HEK293 (cell line): Measurements from ENCODE around the gene TOR2A.

ENCODE experiments used
- CTCF ChIA-PET: fragments of 350-600 bp; formaldehyde crosslinking; extraction: SDS; loops from one replicate; lab custom pipeline; 2021; ENCODE audit warnings: antibody characterized with exemption; lab: Yijun Ruan, JAX
- POLR2A ChIA-PET: fragments of 300-600 bp; formaldehyde crosslinking; extraction: SDS; loops from one replicate; lab custom pipeline; 2020; ENCODE audit warnings: antibody characterized with exemption, inconsistent platforms; lab: Yijun Ruan, JAX
- H3K27ac ChIP-seq: fragments of 200-500 bp; sonication (Bioruptor generic); 2 replicates; pipeline ENCODE4 v1.5.1; 2014; ENCODE audit warnings: low read depth, low read length, control low read depth, inconsistent platforms; ENCODE audit errors: extremely low read depth
- H3K36me3 ChIP-seq, 2 experiments: fragments of 200-500 bp in 1 of 2; sonication (Bioruptor generic) in 1 of 2; 1 replicate in 1 of 2; 2 replicates in 1 of 2; pipeline ENCODE4 v1.5.1; 2014 to 2017; ENCODE audit warnings: inconsistent platforms in 2 of 2, low read length in 2 of 2; ENCODE audit not compliant: control insufficient read depth in 2 of 2, insufficient read depth in 1 of 2
- H3K4me1 ChIP-seq: fragments of 200-500 bp; sonication (Bioruptor generic); 2 replicates; pipeline ENCODE4 v1.5.1; 2014; ENCODE audit warnings: mild to moderate bottlenecking, low read length, inconsistent platforms; ENCODE audit not compliant: control insufficient read depth, insufficient read depth
- H3K4me3 ChIP-seq: 2 replicates; pipeline ENCODE4 v1.5.1; 2011; ENCODE audit warnings: low read depth, mild to moderate bottlenecking, control low read depth, low read length, moderate library complexity
- H3K9me3 ChIP-seq: fragments of 200-500 bp; sonication (Bioruptor generic); 2 replicates; pipeline ENCODE4 v1.5.1; 2014; ENCODE audit warnings: low read depth, low read length, inconsistent platforms; ENCODE audit not compliant: control insufficient read depth, insufficient read depth
- FEZF1 ChIP-seq: fragments of 450-650 bp; formaldehyde crosslinking; IDR thresholded peaks from 2 replicates; pipeline ENCODE4 v1.5.1; 2016; ENCODE audit warnings: missing biosample characterization, missing genetic modification characterization
- KLF10 ChIP-seq: fragments of 450-650 bp; IDR thresholded peaks from 2 replicates; pipeline ENCODE4 v1.5.1; 2018; ENCODE audit warnings: missing biosample characterization, mild to moderate bottlenecking, missing genetic modification characterization
- SETDB1 ChIP-seq: IDR thresholded peaks from one replicate; pipeline ENCODE4 v1.6.1; 2017; ENCODE audit warnings: mild to moderate bottlenecking, low read length, moderate library complexity, mixed read lengths; ENCODE audit not compliant: insufficient read length
- SP2 ChIP-seq: fragments of 450-650 bp; formaldehyde crosslinking; IDR thresholded peaks from 2 replicates; pipeline ENCODE4 v1.5.1; 2016; ENCODE audit warnings: missing biosample characterization, missing genetic modification characterization
- TCF7L2 ChIP-seq: IDR thresholded peaks from 2 replicates; pipeline ENCODE4 v1.6.1; 2011; ENCODE audit warnings: low read depth, mild to moderate bottlenecking, inconsistent platforms, low read length, moderate library complexity, borderline replicate concordance
- ZNF155 ChIP-seq: fragments of 450-650 bp; formaldehyde crosslinking; IDR thresholded peaks from 2 replicates; pipeline ENCODE4 v1.5.1; 2016; ENCODE audit warnings: missing biosample characterization, missing genetic modification characterization
- ZNF18 ChIP-seq: fragments of 450-650 bp; formaldehyde crosslinking; IDR thresholded peaks from 2 replicates; pipeline ENCODE4 v1.5.1; 2016; ENCODE audit warnings: missing biosample characterization, missing genetic modification characterization
- ZNF248 ChIP-seq: fragments of 450-650 bp; formaldehyde crosslinking; IDR thresholded peaks from 2 replicates; pipeline ENCODE4 v1.5.1; 2017; ENCODE audit warnings: missing biosample characterization, missing genetic modification characterization
- ZNF302 ChIP-seq: fragments of 450-650 bp; formaldehyde crosslinking; IDR thresholded peaks from 2 replicates; pipeline ENCODE4 v1.5.1; 2016; ENCODE audit warnings: missing biosample characterization, missing genetic modification characterization, low read depth
- ZNF391 ChIP-seq: fragments of 450-650 bp; formaldehyde crosslinking; IDR thresholded peaks from 2 replicates; pipeline ENCODE4 v1.5.1; 2016; ENCODE audit warnings: low read depth, missing biosample characterization, missing genetic modification characterization, borderline replicate concordance
- ZNF426 ChIP-seq: fragments of 450-650 bp; formaldehyde crosslinking; IDR thresholded peaks from 2 replicates; pipeline ENCODE4 v1.5.1; 2017; ENCODE audit warnings: missing biosample characterization, missing genetic modification characterization, mild to moderate bottlenecking, inconsistent platforms, moderate library complexity
- ZNF518A ChIP-seq: fragments of 450-650 bp; formaldehyde crosslinking; conservative IDR thresholded peaks from 2 replicates; pipeline ENCODE4 v1.5.1; 2016; ENCODE audit warnings: low read depth, missing biosample characterization, missing genetic modification characterization
- ZNF791 ChIP-seq: fragments of 450-650 bp; formaldehyde crosslinking; IDR thresholded peaks from 2 replicates; pipeline ENCODE4 v1.5.1; 2016; ENCODE audit warnings: missing biosample characterization, missing genetic modification characterization
- ZNF830 ChIP-seq: fragments of 450-650 bp; IDR thresholded peaks from 2 replicates; pipeline ENCODE4 v1.5.0; 2018; ENCODE audit warnings: missing biosample characterization, missing genetic modification characterization, low read depth, mild to moderate bottlenecking, moderate library complexity
- ZNF837 ChIP-seq: fragments of 450-650 bp; formaldehyde crosslinking; IDR thresholded peaks from 2 replicates; pipeline ENCODE4 v1.5.1; 2016; ENCODE audit warnings: missing biosample characterization, missing genetic modification characterization
- ZXDB ChIP-seq: fragments of 450-650 bp; formaldehyde crosslinking; IDR thresholded peaks from 2 replicates; pipeline ENCODE4 v1.5.1; 2016; ENCODE audit warnings: missing biosample characterization, missing genetic modification characterization
- TF ChIP-seq, protein P1 (sequence below): fragments of 450-650 bp; formaldehyde crosslinking; optimal IDR thresholded peaks from 2 replicates; pipeline ENCODE3; 2016; ENCODE audit warnings: missing biosample characterization, mild to moderate bottlenecking, missing genetic modification characterization
- TF ChIP-seq, protein P2 (sequence below): fragments of 450-650 bp; formaldehyde crosslinking; IDR thresholded peaks from 2 replicates; pipeline ENCODE4 v1.5.1; 2016; ENCODE audit warnings: missing biosample characterization, missing genetic modification characterization
- TF ChIP-seq, protein P3 (sequence below): fragments of 450-650 bp; formaldehyde crosslinking; IDR thresholded peaks from 2 replicates; pipeline ENCODE4 v1.5.1; 2016; ENCODE audit warnings: missing biosample characterization, missing genetic modification characterization
- TF ChIP-seq, protein P4 (sequence below): IDR thresholded peaks from 2 replicates; pipeline ENCODE4 v1.6.1; 2011; ENCODE audit warnings: mild to moderate bottlenecking, low read depth, low read length, borderline replicate concordance

Gene TOR2A

DNA sequence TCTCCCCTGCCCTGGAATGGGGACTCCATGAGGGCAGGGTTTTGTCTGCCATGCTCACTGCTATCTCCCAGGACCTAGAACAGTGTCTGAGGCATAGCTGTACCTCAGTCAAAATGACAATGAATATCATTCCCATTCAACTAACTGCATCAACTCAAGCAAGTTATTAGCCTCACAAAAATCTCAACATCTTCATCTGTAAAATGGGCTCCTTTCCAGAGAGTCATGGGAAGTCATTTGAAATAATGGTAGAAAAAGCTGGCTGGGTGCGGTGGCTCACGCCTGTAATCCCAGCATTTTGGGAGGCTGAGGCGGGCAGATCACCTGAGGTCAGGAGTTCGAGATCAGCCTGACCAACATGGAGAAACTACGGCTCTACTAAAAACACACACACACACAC lies 34.0 kb upstream of the TOR2A start:
- POLR2A ChIA-PET, result no interaction called here
- H3K36me3 ChIP-seq, result no peaks in the 10 kb centered on the region

DNA sequence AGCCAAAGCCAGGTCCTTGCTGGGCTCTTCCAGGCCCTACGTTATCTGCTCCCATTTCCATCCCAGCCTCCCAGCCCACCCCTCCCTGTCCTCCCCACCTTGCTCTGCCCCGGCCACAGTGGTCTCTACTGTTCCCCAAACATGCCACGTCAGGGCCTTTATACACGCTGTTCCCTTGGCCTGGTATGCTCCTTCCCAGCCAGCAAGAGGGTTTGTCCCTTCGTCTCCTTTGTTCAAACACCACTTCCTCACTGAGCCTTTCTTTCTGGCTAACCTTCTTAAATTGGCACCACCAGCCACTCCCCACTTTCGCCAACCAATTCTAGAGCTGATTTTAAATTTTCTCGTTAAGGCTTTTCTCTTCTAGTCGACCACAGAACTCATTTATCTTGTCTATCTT lies 33.6 kb upstream of the TOR2A start:
- ChIA-PET CTCF (interaction anchor here (1.8 to 3.1 kb wide), 2 partner anchors 16 to 101 kb away, joined by 4 to 14 read pairs; partner anchors contain the start of gene CDK9), POLR2A (no interaction called here)
- H3K36me3 ChIP-seq, result no peaks in the 10 kb centered on the region
- no peak overlapping the region for H3K27ac ChIP-seq
- no peak overlapping the region for H3K4me3 ChIP-seq
- no peaks in the 10 kb centered on the region for H3K4me1 ChIP-seq
- H3K9me3 ChIP-seq, result no peaks in the 10 kb centered on the region
- TF ChIP-seq ZNF18 (tag by site-specific recombination) (no peak), ZNF791 (tag by site-specific recombination) (no peak), SP2 (tag by site-specific recombination) (no peak), ZNF830 (tag by site-specific recombination) (no peak), ZNF426 (tag by site-specific recombination) (no peak), ZNF518A (tag by site-specific recombination) (no peak), ZNF302 (tag by site-specific recombination) (no peak)
- TF ChIP-seq, protein P1, sequence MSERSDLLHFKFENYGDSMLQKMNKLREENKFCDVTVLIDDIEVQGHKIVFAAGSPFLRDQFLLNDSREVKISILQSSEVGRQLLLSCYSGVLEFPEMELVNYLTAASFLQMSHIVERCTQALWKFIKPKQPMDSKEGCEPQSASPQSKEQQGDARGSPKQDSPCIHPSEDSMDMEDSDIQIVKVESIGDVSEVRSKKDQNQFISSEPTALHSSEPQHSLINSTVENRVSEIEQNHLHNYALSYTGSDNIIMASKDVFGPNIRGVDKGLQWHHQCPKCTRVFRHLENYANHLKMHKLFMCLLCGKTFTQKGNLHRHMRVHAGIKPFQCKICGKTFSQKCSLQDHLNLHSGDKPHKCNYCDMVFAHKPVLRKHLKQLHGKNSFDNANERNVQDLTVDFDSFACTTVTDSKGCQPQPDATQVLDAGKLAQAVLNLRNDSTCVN, result no peak

More for the DNA sequence above, 34.0 kb upstream of the TOR2A start:
- CTCF ChIA-PET, result interaction anchor here (1.8 to 3.1 kb wide), 2 partner anchors 16 to 100 kb away, joined by 4 to 14 read pairs; partner anchors contain the start of gene CDK9
- no peaks in the 10 kb centered on the region for H3K9me3 ChIP-seq
- no peak overlapping the region for H3K27ac ChIP-seq
- TF ChIP-seq SETDB1 (no peak), FEZF1 (no peak), ZNF155 (tag by site-specific recombination) (no peak), ZNF248 (tag by site-specific recombination) (no peak), TCF7L2 (no peak), ZNF391 (tag by site-specific recombination) (no peak), ZNF837 (tag by site-specific recombination) (no peak), ZXDB (tag by site-specific recombination) (no peak), KLF10 (tag by site-specific recombination) (no peak)
- TF ChIP-seq, protein P2, sequence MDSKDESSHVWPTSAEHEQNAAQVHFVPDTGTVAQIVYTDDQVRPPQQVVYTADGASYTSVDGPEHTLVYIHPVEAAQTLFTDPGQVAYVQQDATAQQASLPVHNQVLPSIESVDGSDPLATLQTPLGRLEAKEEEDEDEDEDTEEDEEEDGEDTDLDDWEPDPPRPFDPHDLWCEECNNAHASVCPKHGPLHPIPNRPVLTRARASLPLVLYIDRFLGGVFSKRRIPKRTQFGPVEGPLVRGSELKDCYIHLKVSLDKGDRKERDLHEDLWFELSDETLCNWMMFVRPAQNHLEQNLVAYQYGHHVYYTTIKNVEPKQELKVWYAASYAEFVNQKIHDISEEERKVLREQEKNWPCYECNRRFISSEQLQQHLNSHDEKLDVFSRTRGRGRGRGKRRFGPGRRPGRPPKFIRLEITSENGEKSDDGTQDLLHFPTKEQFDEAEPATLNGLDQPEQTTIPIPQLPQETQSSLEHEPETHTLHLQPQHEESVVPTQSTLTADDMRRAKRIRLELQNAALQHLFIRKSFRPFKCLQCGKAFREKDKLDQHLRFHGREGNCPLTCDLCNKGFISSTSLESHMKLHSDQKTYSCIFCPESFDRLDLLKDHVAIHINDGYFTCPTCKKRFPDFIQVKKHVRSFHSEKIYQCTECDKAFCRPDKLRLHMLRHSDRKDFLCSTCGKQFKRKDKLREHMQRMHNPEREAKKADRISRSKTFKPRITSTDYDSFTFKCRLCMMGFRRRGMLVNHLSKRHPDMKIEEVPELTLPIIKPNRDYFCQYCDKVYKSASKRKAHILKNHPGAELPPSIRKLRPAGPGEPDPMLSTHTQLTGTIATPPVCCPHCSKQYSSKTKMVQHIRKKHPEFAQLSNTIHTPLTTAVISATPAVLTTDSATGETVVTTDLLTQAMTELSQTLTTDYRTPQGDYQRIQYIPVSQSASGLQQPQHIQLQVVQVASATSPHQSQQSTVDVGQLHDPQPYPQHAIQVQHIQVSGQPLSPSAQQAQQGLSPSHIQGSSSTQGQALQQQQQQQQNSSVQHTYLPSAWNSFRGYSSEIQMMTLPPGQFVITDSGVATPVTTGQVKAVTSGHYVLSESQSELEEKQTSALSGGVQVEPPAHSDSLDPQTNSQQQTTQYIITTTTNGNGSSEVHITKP, result no peak
- TF ChIP-seq, protein P3, sequence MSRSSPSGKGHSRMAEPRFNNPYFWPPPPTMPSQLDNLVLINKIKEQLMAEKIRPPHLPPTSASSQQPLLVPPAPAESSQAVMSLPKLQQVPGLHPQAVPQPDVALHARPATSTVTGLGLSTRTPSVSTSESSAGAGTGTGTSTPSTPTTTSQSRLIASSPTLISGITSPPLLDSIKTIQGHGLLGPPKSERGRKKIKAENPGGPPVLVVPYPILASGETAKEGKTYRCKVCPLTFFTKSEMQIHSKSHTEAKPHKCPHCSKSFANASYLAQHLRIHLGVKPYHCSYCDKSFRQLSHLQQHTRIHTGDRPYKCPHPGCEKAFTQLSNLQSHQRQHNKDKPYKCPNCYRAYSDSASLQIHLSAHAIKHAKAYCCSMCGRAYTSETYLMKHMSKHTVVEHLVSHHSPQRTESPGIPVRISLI (tag by site-specific recombination), result no peak
- TF ChIP-seq, protein P4, sequence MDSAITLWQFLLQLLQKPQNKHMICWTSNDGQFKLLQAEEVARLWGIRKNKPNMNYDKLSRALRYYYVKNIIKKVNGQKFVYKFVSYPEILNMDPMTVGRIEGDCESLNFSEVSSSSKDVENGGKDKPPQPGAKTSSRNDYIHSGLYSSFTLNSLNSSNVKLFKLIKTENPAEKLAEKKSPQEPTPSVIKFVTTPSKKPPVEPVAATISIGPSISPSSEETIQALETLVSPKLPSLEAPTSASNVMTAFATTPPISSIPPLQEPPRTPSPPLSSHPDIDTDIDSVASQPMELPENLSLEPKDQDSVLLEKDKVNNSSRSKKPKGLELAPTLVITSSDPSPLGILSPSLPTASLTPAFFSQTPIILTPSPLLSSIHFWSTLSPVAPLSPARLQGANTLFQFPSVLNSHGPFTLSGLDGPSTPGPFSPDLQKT, result no peak
- H3K4me1 ChIP-seq, result no peaks in the 10 kb centered on the region
- H3K4me3 ChIP-seq, result no peak overlapping the region
